Right renal cortex interstitium (tissue), 3 donors: ENCODE measurements around the gene LY6G6C. TPM values are rescaled to one million over a fixed set of nuclear protein-coding genes. Genes with fewer than 3 reads are reported as not detected.
A peak's percentile ranks its signal among the peaks of the same experiment; 100 is the strongest.
"Not testable (repeated sequence)": the region's sequence is repeated elsewhere in the genome, so short reads cannot be mapped to it uniquely, and the experiment has no call there.

Experiments
- DNase-seq, 3 donors: peaks; one replicate each; pipeline ENCODE4 v3.0.0-alpha.2; 2013; ENCODE audit warnings: low read depth in 3 of 3, low spot score in 2 of 3
- polyA plus RNA-seq, 3 donors: library from polyadenylated mRNA; unstranded; fragments of 120-200 nt; gene quantifications; one replicate each; pipeline ENCODE4 v1.2.1, GENCODE V29; 2013; ENCODE audit not compliant: insufficient read length in 3 of 3

The LY6G6C gene
- polyA plus RNA-seq, 3 donors = 0.18 to 0.28 (median 0.22) TPM

DNA sequence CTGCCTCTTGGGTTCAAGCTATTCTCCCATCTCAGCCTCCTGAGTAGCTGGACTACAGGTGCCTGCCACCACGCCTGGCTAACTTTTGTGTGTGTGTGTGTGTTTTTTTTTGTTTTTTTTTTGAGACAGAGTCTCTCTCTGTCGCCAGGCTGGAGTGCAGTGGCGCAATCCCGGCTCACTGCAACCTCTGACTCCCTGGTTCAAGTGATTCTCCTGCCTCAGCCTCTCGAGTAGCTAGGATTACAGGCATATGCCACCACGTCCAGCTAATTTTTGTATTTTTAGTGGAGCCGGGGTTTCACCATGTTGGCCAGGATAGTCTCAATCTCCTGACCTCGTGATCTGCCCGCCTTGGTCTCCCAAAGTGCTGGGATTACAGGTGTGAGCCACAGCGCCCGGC, 12.4 kb downstream of the LY6G6C start:
- DNase-seq = not testable (repeated sequence)

- DNase-seq = no peak
Observed at GRCh38 chr6:31708224-31708623, 13.3 kb downstream of the LY6G6C start.

DNA sequence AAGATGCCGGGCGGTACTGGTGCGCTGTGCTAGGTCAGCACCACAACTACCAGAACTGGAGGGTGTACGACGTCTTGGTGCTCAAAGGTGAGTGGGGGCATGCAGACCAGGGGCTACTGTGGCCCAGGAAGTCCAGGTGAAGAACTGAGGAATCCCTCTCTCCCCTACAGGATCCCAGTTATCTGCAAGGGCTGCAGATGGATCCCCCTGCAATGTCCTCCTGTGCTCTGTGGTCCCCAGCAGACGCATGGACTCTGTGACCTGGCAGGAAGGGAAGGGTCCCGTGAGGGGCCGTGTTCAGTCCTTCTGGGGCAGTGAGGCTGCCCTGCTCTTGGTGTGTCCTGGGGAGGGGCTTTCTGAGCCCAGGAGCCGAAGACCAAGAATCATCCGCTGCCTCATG, 13.8 kb downstream of the LY6G6C start:
- no peak for DNase-seq

DNA sequence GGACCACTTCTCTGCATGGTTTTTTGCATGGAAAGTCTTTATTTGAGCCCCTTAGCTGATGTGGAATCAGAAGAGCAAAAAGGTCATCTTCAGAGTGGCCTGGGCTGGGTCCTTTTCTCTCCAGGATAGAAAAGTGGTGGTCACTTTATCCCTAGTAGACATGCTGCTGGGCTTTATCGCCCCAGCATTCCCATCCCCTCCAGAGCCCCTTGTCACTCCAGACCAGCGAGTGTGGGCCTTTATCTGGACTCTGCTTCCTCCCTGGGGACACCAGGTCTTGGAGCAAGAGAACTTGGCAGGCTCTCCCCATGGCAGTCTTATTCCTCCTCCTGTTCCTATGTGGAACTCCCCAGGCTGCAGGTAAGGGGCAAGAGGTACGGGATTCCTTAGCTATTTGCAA, 14.9 kb downstream of the LY6G6C start, which contains the start of gene LY6G6F:
Gene LY6G6F (plus strand): TSS at position 268 of the 400 bp plus-strand sequence. CDS start 41 bp downstream, at position 309.
- no peak for DNase-seq

DNA sequence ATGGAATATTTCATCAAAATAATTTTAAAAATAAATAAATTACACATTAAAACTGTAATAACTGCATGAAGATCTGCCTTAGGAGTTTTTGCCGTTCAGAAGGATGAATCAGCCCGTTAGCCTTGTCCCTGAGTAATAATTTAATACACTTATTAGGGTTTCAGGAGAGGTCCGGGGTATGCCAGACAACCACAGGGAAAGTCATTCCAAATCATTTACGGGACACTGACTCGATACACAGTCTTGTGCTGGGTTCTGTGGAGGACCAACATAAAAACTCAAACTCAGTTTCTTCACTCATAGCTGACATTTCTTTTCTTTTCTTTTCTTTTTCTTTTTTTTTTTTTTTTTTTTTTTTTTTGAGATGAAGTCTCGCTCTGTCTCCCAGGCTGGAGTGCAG, 15.6 kb downstream of the LY6G6C start:
- DNase-seq = no peak

DNA sequence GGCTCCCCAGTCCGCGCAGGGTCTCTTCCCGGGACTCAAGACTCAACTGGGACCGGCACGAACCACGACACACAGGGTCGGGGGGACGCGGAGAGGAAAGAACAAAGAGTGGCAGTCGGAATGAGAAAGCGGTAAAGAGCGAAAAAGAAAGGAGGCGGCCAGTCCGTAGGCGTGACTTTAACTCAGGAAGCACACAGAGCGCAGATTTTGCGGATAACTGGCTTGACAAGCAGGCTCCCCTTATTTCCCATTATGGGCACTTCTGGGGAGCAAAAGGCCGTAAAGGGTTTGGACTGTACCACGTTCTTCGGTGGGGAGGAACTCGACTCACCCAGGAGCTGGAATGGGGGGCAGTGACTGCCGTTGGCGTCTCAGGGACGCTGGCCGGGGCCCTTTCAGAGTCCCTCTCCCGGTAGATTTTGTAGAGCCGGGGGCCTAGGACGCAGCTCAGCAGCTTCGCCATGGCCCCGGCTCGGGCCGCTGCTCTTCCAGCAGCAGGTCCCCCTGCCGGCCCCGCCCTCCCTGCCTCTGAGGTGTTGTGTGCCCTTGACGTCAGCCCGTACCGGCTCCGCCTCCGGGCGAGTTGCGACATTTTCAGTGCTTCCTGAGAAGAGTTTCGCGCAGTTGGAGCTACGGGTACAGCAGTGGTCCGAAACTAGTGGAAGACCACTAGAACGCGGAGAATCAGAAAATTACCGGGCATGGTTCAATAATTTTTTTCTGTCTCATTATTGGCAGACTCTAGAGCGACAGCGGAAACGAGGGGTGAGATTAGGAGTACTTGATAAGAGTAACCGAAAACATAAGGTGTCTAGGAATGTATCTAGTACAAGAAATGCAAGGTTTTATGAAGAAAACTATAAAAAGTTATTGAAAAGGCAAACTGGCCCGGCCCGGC, 18.5 kb downstream of the LY6G6C start, which contains the start of gene ABHD16A:
Gene ABHD16A (minus strand): TSS at position 506 of the 898 bp plus-strand sequence. CDS start 43 bp downstream, at position 463.
- DNase-seq = peak; percentile 94 to 98 (median 97)

GRCh38 chr6:31702405-31702818, 19.1 kb downstream of the LY6G6C start:
- DNase-seq = no peak

- no peak for DNase-seq
Observed at GRCh38 chr6:31701666-31702404, 19.7 kb downstream of the LY6G6C start.

DNA sequence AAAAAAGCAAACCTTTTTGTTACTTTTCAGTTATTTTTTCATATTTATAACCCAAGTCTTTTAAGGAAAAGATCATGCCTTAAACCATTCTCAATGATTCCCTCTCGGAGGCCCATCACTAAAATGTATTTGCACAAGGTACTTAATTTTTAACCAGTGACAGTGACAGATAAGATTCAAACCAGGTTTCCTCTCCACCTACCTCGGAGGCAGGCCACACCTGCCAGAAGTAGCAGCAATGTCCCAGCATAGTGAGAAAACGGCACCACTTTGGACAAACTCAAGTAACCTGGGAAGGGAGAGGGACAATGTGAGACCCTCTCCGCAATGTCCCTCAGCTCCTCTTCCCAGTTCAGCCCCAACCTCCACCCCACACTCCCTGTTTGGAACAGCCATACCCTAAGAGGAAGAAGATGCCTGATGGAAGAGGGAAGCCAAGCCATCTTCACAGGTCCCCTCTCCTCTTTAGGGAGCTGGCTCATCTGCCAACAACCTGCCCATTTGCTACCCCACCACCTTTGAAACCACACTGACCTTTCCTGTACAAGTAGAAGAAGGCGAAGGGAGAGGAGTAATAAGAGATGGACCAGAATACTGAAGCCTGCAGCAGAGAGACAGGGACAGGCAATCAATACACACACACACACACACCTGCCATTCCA, 20.7 kb downstream of the LY6G6C start:
- no peak for DNase-seq

GRCh38 chr6:31697555-31697954, 24.0 kb downstream of the LY6G6C start:
- no peak for DNase-seq

GRCh38 chr6:31693535-31693934, 28.0 kb downstream of the LY6G6C start:
- no peak for DNase-seq

GRCh38 chr6:31692886-31693285, 28.7 kb downstream of the LY6G6C start:
- DNase-seq = no peak

- DNase-seq = no peak
Observed at GRCh38 chr6:31692353-31692752, 29.2 kb downstream of the LY6G6C start.

- DNase-seq = no peak
Observed at GRCh38 chr6:31691564-31692108, 29.9 kb downstream of the LY6G6C start.

GRCh38 chr6:31691078-31691463, 30.5 kb downstream of the LY6G6C start:
- DNase-seq = no peak

GRCh38 chr6:31690231-31691077, 31.1 kb downstream of the LY6G6C start:
- DNase-seq = no peak

GRCh38 chr6:31689249-31690110, 32.1 kb downstream of the LY6G6C start:
- DNase-seq = no peak

DNA sequence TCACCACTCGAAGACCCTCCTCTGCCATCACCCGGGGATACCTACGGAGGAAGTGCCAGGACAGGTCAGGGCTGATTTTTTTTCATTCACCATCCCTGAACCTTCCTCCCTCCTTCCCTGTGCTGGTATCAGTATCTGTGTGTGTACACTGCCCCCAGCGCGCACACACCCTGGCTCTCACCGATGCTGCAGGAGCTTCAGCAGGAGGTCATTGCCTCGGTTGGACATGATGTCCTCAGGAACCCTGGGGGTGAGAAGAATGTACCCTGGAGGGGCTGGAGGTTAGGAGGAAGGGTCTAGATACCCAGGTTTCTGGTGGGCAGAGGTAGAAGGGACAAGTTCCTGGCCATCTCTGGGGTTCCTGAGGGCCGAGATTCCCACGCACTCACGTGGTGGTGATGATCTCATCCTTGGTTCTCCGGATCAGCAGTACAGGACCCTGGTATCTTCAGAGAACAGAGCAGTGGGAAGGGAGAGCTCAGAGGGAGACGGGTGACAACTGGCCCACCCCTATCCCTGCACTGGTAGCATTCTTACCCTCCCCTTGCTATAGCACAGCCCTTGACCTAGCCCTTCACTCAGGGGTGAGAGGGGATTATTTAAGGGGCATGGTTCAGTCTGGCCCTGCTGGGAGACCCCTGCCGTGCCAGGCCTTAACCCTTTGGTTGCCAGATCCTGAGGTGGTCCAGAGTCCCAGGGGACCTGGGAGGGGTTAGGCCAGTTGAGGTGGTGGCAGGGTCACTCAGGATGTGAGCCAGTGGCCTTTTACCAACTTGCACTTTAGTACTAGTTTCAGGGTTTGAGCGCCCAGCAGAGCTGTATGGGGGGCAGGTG, 33.5 kb downstream of the LY6G6C start:
- DNase-seq = no peak
